Endodermal cell (in vitro differentiated cells): Measurements from ENCODE around the gene MRNIP. TPM values are rescaled to one million over a fixed set of nuclear protein-coding genes. Genes with fewer than 3 reads are reported as not detected.

ENCODE experiments used
- DNase-seq: peaks from one replicate; pipeline ENCODE4 v3.0.0-alpha.2; 2017
- H3K27ac ChIP-seq: 2 replicates; pipeline ENCODE4 v1.5.1; 2013; ENCODE audit warnings: mild to moderate bottlenecking, low read depth, low read length, moderate library complexity
- H3K27me3 ChIP-seq: 2 replicates; pipeline ENCODE4 v1.6.1; 2013; ENCODE audit warnings: mild to moderate bottlenecking, low read length, moderate library complexity; ENCODE audit not compliant: insufficient read depth, control insufficient read depth, poor library complexity, severe bottlenecking
- H3K36me3 ChIP-seq: 2 replicates; pipeline ENCODE4 v1.7.0; 2013; ENCODE audit warnings: mild to moderate bottlenecking, low read length, moderate library complexity; ENCODE audit not compliant: control insufficient read depth, insufficient read depth
- H3K4me1 ChIP-seq: one replicate; pipeline ENCODE4 v1.7.0; 2013; ENCODE audit warnings: low read length; ENCODE audit not compliant: control insufficient read depth, insufficient read depth
- H3K4me3 ChIP-seq: 2 replicates; pipeline ENCODE4 v1.5.1; 2013; ENCODE audit warnings: mild to moderate bottlenecking, low read length, moderate library complexity
- H3K9ac ChIP-seq: 2 replicates; pipeline ENCODE4 v1.6.1; 2013; ENCODE audit warnings: mild to moderate bottlenecking, low read length, moderate library complexity; ENCODE audit not compliant: poor library complexity, severe bottlenecking; ENCODE audit errors: extremely low read depth
- H3K9me3 ChIP-seq: 2 replicates; pipeline ENCODE4 v1.6.1; 2013; ENCODE audit warnings: mild to moderate bottlenecking, low read length, moderate library complexity; ENCODE audit not compliant: control insufficient read depth
- H3K27ac Mint-ChIP-seq: 2 replicates; pipeline ENCODE4 v1.8.0; 2020; ENCODE audit warnings: mixed read lengths
- H3K27me3 Mint-ChIP-seq: 2 replicates; pipeline ENCODE4 v1.8.0; 2021; ENCODE audit warnings: mild to moderate bottlenecking, mixed read lengths; ENCODE audit not compliant: insufficient read depth
- H3K36me3 Mint-ChIP-seq: 2 replicates; pipeline ENCODE4 v1.8.0; 2020; ENCODE audit warnings: low read depth, mixed read lengths
- H3K4me1 Mint-ChIP-seq: 2 replicates; pipeline ENCODE4 v1.8.0; 2020; ENCODE audit warnings: mixed read lengths
- H3K4me3 Mint-ChIP-seq: 2 replicates; pipeline ENCODE4 v1.8.0; 2020; ENCODE audit warnings: mild to moderate bottlenecking, moderate library complexity, mixed read lengths
- H3K9me3 Mint-ChIP-seq: 2 replicates; pipeline ENCODE4 v1.8.0; 2020; ENCODE audit warnings: mild to moderate bottlenecking, mixed read lengths
- WGBS, 2 experiments: methylation state at CpG; one replicate each; pipeline versions ENCODE4 v1.1.5 to v1.1.7; 2013; ENCODE audit warnings: missing lambda C conversion rate in 2 of 2, mixed read lengths in 1 of 2; ENCODE audit not compliant: insufficient coverage in 1 of 2, insufficient read length in 1 of 2; 5-methylcytosine and 5-hydroxymethylcytosine counted together
- total RNA-seq, 2 donors: library from RNA; stranded (reverse); fragmentation: NEBNext Ultra II Directional in 1 of 2; extraction: Animal tissue kit (Norgen Biotek cat#: 25700) in 1 of 2; gene quantifications; 2 replicates in 1 of 2; 3 replicates in 1 of 2; pipeline ENCODE4 v1.2.1, GENCODE V29; 2021
- TF ChIP-seq, protein P1 (sequence below): fragments of 200-600 bp; sonication (generic); conservative IDR thresholded peaks from 2 replicates; pipeline ENCODE4 v1.5.0; 2021; ENCODE audit warnings: antibody characterized with exemption, mild to moderate bottlenecking

MRNIP gene
- total RNA-seq, 2 donors from 2014 or later, result 45.8 to 55.3 TPM

DNA sequence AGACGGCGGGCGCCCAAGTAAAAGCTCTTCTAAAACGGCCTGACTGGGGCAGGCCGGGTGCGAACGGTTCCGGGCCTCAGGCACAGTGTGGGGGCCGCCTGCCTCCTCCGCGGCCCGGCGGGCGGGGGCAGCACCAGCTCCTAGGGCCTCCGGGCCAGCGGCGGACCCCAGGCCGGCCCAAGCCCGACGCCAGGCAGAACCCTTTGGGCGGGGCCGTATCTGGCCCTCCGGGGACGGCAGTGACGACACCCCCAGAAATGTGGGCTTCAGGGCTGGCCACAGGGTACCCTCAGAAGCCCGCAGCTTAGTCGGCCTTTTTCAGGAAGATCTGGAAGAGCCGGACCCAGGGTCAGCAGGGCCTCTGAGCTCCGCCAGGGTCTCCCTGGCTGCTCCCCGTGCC lies 60.9 kb downstream of the MRNIP start:
- DNase-seq, result peak; percentile 31
- peaks cover 27% of the 10 kb centered on the region for H3K36me3 Mint-ChIP-seq
- Histone ChIP-seq H3K9me3 (no peaks in the 10 kb centered on the region), H3K36me3 (peaks cover 43% of the 10 kb centered on the region), H3K4me1 (peaks cover 5% of the 10 kb centered on the region), H3K4me3 (no peak overlapping the region), H3K27ac (no peak overlapping the region), H3K9ac (no peak overlapping the region), H3K27me3 (no peaks in the 10 kb centered on the region)
- 91 to 96% methylated on average over 25 to 30 of the region's 30 CpGs for WGBS, 2 experiments
- TF ChIP-seq, protein P1, sequence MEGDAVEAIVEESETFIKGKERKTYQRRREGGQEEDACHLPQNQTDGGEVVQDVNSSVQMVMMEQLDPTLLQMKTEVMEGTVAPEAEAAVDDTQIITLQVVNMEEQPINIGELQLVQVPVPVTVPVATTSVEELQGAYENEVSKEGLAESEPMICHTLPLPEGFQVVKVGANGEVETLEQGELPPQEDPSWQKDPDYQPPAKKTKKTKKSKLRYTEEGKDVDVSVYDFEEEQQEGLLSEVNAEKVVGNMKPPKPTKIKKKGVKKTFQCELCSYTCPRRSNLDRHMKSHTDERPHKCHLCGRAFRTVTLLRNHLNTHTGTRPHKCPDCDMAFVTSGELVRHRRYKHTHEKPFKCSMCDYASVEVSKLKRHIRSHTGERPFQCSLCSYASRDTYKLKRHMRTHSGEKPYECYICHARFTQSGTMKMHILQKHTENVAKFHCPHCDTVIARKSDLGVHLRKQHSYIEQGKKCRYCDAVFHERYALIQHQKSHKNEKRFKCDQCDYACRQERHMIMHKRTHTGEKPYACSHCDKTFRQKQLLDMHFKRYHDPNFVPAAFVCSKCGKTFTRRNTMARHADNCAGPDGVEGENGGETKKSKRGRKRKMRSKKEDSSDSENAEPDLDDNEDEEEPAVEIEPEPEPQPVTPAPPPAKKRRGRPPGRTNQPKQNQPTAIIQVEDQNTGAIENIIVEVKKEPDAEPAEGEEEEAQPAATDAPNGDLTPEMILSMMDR, result no peak
- H3K4me1 Mint-ChIP-seq, result peaks cover 7% of the 10 kb centered on the region
- no peak overlapping the region for H3K27ac Mint-ChIP-seq
- no peak overlapping the region for H3K4me3 Mint-ChIP-seq
- no peaks in the 10 kb centered on the region for H3K27me3 Mint-ChIP-seq
- H3K9me3 Mint-ChIP-seq, result no peaks in the 10 kb centered on the region

DNA sequence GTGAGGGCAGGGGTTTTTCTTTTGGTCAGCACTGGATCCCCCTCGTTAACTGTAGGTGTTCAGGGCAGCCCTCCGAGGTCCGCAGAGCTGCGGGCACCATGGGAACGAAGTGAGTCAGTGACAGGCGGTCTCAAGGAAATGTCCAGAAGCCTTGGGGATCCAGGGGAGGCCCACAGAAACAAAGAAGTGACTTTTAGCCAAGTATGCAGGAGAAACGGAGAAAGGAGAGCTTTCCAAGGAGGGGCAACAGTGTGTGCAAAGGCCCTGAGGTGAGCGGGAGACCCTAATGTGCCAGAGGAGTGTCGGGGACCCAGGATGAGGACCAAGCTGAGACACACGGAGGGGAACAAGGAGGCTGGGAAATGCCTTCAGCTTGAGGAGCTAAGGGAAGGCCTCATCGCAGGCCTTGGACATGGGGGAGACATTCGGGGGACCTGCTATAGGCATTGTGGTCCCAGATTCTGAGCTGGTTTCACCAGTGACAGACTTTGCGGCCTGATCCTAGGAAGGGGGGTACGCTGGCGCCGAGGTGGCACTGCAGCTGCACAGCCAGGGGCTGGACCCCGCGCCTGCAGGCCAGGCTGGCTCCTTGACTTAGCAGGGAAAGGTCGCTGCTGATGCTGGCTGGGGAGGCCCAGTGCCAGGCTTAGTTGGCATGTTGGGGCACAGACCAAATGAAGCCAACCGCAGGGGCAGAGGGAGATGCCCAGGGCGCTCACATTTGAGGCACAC lies 61.6 kb downstream of the MRNIP start:
- Histone ChIP-seq H3K36me3 (peaks cover 41% of the 10 kb centered on the region), H3K4me3 (peak overlapping the region; percentile 69), H3K9ac (no peak overlapping the region), H3K9me3 (no peaks in the 10 kb centered on the region), H3K27me3 (no peaks in the 10 kb centered on the region), H3K4me1 (peaks cover 5% of the 10 kb centered on the region), H3K27ac (no peak overlapping the region)
- Mint-ChIP-seq H3K36me3 (peaks cover 27% of the 10 kb centered on the region), H3K27me3 (no peaks in the 10 kb centered on the region), H3K4me1 (peaks cover 7% of the 10 kb centered on the region), H3K27ac (peak overlapping the region; percentile 27), H3K9me3 (no peaks in the 10 kb centered on the region), H3K4me3 (peak overlapping the region; percentile 64)
- DNase-seq, result peak; percentile 34
- TF ChIP-seq, protein P1, result no peak
- 92 to 93% methylated on average over 17 to 21 of the region's 21 CpGs for WGBS, 2 experiments

DNA sequence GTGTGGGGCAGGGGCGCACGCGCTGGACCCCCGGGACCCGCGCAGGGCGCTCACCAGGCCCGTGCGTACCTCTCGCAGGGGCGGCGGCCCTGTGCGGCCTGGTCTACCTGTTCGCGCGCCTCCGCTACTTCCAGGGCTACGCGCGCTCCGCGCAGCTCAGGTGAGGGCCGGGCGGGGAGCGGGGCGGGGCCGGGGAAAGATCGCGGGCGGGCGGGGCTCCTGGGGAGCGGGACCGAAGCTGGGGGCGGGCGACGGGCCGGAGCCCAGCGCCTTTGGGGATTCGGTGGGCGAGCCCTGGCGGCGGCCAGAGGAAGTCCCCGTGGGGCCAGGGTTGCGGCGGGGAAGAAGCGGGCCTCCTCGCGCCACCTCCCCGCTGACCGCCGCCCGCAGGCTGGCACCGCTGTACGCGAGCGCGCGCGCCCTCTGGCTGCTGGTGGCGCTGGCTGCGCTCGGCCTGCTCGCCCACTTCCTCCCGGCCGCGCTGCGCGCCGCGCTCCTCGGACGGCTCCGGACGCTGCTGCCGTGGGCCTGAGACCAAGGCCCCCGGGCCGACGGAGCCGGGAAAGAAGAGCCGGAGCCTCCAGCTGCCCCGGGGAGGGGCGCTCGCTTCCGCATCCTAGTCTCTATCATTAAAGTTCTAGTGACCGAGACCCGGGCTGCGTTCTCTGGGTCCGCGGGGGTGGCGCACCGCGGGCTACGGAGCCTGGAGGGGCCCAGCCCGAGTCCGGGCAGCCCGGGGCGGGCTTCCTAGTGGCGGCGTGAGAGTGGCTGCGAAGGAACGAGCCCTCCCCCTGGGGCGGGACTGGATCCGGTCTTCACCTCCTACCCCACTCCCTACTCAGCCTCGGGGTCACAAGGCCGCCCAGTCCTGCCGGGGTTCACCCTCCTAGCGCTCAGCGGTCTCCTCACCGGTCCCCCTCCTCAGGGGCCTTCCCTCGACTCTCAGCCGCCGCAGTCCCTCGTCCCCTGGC lies 62.5 kb downstream of the MRNIP start:
- TF ChIP-seq, protein P1, result peak; percentile 81
- no peaks in the 10 kb centered on the region for H3K9me3 ChIP-seq
- H3K27ac ChIP-seq, result no peak overlapping the region
- WGBS, 2 experiments, result 4 to 6% methylated on average over 49 to 113 of the region's 113 CpGs
- peak overlapping the region; percentile 74 for H3K4me3 ChIP-seq
- peaks cover 5% of the 10 kb centered on the region for H3K4me1 ChIP-seq
- no peaks in the 10 kb centered on the region for H3K27me3 Mint-ChIP-seq
- H3K4me1 Mint-ChIP-seq, result peaks cover 3% of the 10 kb centered on the region
- H3K4me3 Mint-ChIP-seq, result peak overlapping the region; percentile 64
- peak overlapping the region; percentile 41 for H3K9ac ChIP-seq
- H3K27ac Mint-ChIP-seq, result peak overlapping the region; percentile 27
- peak; percentile 94 for DNase-seq
- peaks cover 39% of the 10 kb centered on the region for H3K36me3 ChIP-seq
- peaks cover 23% of the 10 kb centered on the region for H3K36me3 Mint-ChIP-seq
- no peaks in the 10 kb centered on the region for H3K9me3 Mint-ChIP-seq
- no peaks in the 10 kb centered on the region for H3K27me3 ChIP-seq
